ENCODE data around the gene OSBPL10. TPM values are rescaled to one million over a fixed set of nuclear protein-coding genes. Genes with fewer than 3 reads are reported as not detected.

OSBPL10 gene
- polyA plus RNA-seq, 2 of the 4 experiments (the other 2 are of a cell fraction), result 9.2 to 17.0 TPM

- ChIA-PET POLR2A (no interaction called here), CTCF (no interaction called here)
- no peak for TF ChIP-seq MAFK (IDR thresholded peaks at IDR 0.05; ENCODE audit: partially characterized antibody)
- no peak for TF ChIP-seq JUNB (IDR thresholded peaks at IDR 0.05)
- TF ChIP-seq HOXB13 (CRISPR knock-in tag; IDR thresholded peaks at IDR 0.05; ENCODE audit: low read depth), result no peak
- WGBS (ENCODE audit: missing lambda C conversion rate), result 78% methylated on average over 8 of the region's 8 CpGs
- ATAC-seq (no peak), FAIRE-seq (no peak), DNase-seq (ENCODE audit: low read depth in 1 of 2, low spot score in 1 of 2) (no peak)
- H3K27ac ChIP-seq, result no peak overlapping the region
- H3K4me3 ChIP-seq, result no peak overlapping the region
- H3K9me3 ChIP-seq, result no peaks in the 10 kb centered on the region
- no peak overlapping the region for H3K4me2 ChIP-seq
- no peaks in the 10 kb centered on the region for H3K4me1 ChIP-seq
These were observed 161.6 kb downstream of the OSBPL10 start for GRCh38 chr3:31819441-31819840.

DNA sequence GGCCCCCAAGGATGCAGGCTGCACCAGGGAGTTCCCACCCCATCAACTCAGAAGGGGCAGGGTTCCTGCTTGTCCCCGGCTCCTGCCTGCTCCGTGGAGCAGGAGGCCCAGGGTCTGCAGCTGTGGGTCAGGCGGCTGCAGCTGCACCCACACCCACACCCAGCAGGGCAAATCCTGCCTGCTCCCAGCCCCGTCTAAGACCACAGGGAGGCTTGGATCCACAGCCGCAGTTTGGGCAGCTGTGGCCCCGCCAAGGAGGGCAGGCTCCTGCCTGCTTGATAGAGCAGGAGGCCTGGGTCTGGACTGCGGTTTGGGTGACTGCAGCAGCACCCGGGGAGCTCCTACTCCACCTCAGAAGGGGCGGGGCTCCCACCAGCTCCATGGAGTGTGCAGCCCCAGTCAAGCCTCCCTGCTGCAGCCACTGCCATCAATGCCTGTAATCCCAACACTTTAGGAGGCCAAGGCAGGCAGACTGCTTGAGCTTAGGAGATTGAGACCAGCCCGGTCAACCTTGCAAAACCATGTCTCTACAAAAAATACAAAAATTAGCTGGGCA lies 163.6 kb downstream of the OSBPL10 start:
- ChIA-PET POLR2A (no interaction called here), CTCF (no interaction called here)
- Histone ChIP-seq H3K27ac (no peak overlapping the region), H3K4me1 (no peaks in the 10 kb centered on the region), H3K9me3 (no peaks in the 10 kb centered on the region), H3K4me3 (no peak overlapping the region), H3K4me2 (no peak overlapping the region)
- DNase-seq (ENCODE audit: low read depth in 1 of 2, low spot score in 1 of 2), result no peak
- no peak for FAIRE-seq
- ATAC-seq, result no peak
- TF ChIP-seq E2F6 (IDR thresholded peaks at IDR 0.05; ENCODE audit: borderline replicate concordance, low read depth) (no peak), CEBPB (IDR thresholded peaks at IDR 0.05) (no peak), HOXB5 (CRISPR knock-in tag; IDR thresholded peaks at IDR 0.05) (no peak), GATA3 (IDR thresholded peaks at IDR 0.05; ENCODE audit: borderline replicate concordance) (no peak), MAFK (IDR thresholded peaks at IDR 0.05; ENCODE audit: partially characterized antibody) (no peak), ESRRA (IDR thresholded peaks at IDR 0.05; ENCODE audit: borderline replicate concordance, low read length) (no peak), HOXA7 (CRISPR knock-in tag; IDR thresholded peaks at IDR 0.05) (no peak), POLR2AphosphoS2 (conservative IDR thresholded peaks at IDR 0.05; ENCODE audit: low read length) (no peak), EP300 (IDR thresholded peaks at IDR 0.05) (no peak)
- TF ChIP-seq, protein P1, sequence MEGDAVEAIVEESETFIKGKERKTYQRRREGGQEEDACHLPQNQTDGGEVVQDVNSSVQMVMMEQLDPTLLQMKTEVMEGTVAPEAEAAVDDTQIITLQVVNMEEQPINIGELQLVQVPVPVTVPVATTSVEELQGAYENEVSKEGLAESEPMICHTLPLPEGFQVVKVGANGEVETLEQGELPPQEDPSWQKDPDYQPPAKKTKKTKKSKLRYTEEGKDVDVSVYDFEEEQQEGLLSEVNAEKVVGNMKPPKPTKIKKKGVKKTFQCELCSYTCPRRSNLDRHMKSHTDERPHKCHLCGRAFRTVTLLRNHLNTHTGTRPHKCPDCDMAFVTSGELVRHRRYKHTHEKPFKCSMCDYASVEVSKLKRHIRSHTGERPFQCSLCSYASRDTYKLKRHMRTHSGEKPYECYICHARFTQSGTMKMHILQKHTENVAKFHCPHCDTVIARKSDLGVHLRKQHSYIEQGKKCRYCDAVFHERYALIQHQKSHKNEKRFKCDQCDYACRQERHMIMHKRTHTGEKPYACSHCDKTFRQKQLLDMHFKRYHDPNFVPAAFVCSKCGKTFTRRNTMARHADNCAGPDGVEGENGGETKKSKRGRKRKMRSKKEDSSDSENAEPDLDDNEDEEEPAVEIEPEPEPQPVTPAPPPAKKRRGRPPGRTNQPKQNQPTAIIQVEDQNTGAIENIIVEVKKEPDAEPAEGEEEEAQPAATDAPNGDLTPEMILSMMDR (IDR thresholded peaks at IDR 0.05), result no peak
- 100% methylated on average over 2 of the region's 10 CpGs for WGBS (ENCODE audit: missing lambda C conversion rate)

GRCh38 chr3:31815631-31816440 lies 165.2 kb downstream of the OSBPL10 start:
- ATAC-seq, result peak in 1 of 2 experiments; percentile 33; a peak in 1 of 6 replicates
- TF ChIP-seq HDAC2 (IDR thresholded peaks at IDR 0.05), result no peak
- TF ChIP-seq PBX3 (IDR thresholded peaks at IDR 0.05), result no peak
- TF ChIP-seq EHMT2 (IDR thresholded peaks at IDR 0.05; ENCODE audit: low read depth), result no peak
- no peak for TF ChIP-seq FOSL2 (IDR thresholded peaks at IDR 0.05)
- TF ChIP-seq FOSL2 (CRISPR knock-in tag; IDR thresholded peaks at IDR 0.05), result no peak
- TF ChIP-seq HMGXB4 (CRISPR knock-in tag; IDR thresholded peaks at IDR 0.05; ENCODE audit: borderline replicate concordance), result no peak
- no peak for TF ChIP-seq SREBF2 (IDR thresholded peaks at IDR 0.05)
- TF ChIP-seq GATA3 (IDR thresholded peaks at IDR 0.05; ENCODE audit: borderline replicate concordance), result no peak
- no peak for TF ChIP-seq FOSB (CRISPR knock-in tag; IDR thresholded peaks at IDR 0.05)
- TF ChIP-seq CEBPB (IDR thresholded peaks at IDR 0.05), result no peak
- no peak for TF ChIP-seq MAFK (IDR thresholded peaks at IDR 0.05; ENCODE audit: partially characterized antibody)

More at GRCh38 chr3:31815631-31816440, 165.2 kb downstream of the OSBPL10 start:
- no peak overlapping the region for H3K27ac ChIP-seq
- ChIA-PET CTCF (interaction anchor here (0.7 kb wide), 1 partner anchor 47 kb away, joined by 4 read pairs; no protein-coding TSS in a partner anchor), POLR2A (no interaction called here)
- no peak overlapping the region for H3K4me2 ChIP-seq
- H3K4me3 ChIP-seq, result no peak overlapping the region
- DNase-seq (ENCODE audit: low read depth in 1 of 2, low spot score in 1 of 2) (no peak), FAIRE-seq (no peak)
- no peaks in the 10 kb centered on the region for H3K4me1 ChIP-seq
- WGBS (ENCODE audit: missing lambda C conversion rate), result 61% methylated on average over 10 of the region's 11 CpGs
- H3K9me3 ChIP-seq, result no peaks in the 10 kb centered on the region

All from A549 (cell line).